H1 (cell line): ENCODE data around the gene PCF11. TPM values are rescaled to one million over a fixed set of nuclear protein-coding genes. Genes with fewer than 3 reads are reported as not detected.

Experiments used
- CTCF ChIA-PET: fragments of 300-600 bp; sonication (Branson Sonifier 250); formaldehyde crosslinking; loops from one replicate; lab custom pipeline; 2021; ENCODE audit not compliant: partially characterized antibody; lab: Charles Lee
- POLR2A ChIA-PET: fragments of 300-600 bp; sonication (Branson Sonifier 250); formaldehyde crosslinking; loops from one replicate; lab custom pipeline; 2021; ENCODE audit warnings: inconsistent platforms; ENCODE audit not compliant: partially characterized antibody; lab: Charles Lee
- DNase-seq, 2 experiments: peaks; one replicate each; pipeline versions ENCODE4 v3.0.0 to v3.0.0-alpha.2; 2010 to 2022; ENCODE audit warnings: low spot score in 2 of 2, low read depth in 1 of 2, mixed read lengths in 1 of 2
- FAIRE-seq: peaks from 2 replicates; lab custom pipeline; 2011; peaks lifted over from hg19 to GRCh38; lab: Jason Lieb, UNC
- H2AFZ ChIP-seq: 2 replicates; pipeline ENCODE4 v1.8.1; 2012; ENCODE audit warnings: low read length, inconsistent platforms
- H2AK5ac ChIP-seq: 2 replicates; pipeline ENCODE4 v1.6.1; 2013; ENCODE audit warnings: low read depth, low read length
- H2BK120ac ChIP-seq: replicated peaks from 2 replicates; pipeline ENCODE3; 2013; ENCODE audit warnings: low read depth, low read length, inconsistent platforms
- H2BK12ac ChIP-seq: 2 replicates; pipeline ENCODE4 v1.6.1; 2013; ENCODE audit warnings: low read depth, low read length
- H2BK15ac ChIP-seq: 2 replicates; pipeline ENCODE4 v1.6.1; 2013; ENCODE audit warnings: low read length
- H2BK20ac ChIP-seq: 2 replicates; pipeline ENCODE4 v1.6.1; 2013; ENCODE audit warnings: low read length
- H2BK5ac ChIP-seq: 2 replicates; pipeline ENCODE4 v1.6.1; 2013; ENCODE audit warnings: low read depth, low read length
- H3K14ac ChIP-seq: 2 replicates; pipeline ENCODE4 v1.6.1; 2013; ENCODE audit warnings: inconsistent platforms; ENCODE audit not compliant: insufficient read length
- H3K18ac ChIP-seq: 2 replicates; pipeline ENCODE4 v1.6.1; 2013; ENCODE audit warnings: low read length; ENCODE audit errors: extremely low read depth
- H3K23ac ChIP-seq: 2 replicates; pipeline ENCODE4 v1.6.1; 2013; ENCODE audit warnings: inconsistent platforms; ENCODE audit not compliant: insufficient read length
- H3K23me2 ChIP-seq: 2 replicates; pipeline ENCODE4 v1.6.1; 2013; ENCODE audit warnings: low read depth, low read length
- H3K27ac ChIP-seq: 2 replicates; pipeline ENCODE4 v1.6.1; 2011; ENCODE audit warnings: low read depth, low read length, inconsistent platforms
- H3K27me3 ChIP-seq, 4 experiments: replicated peaks in 1 of 4; 1 replicate in 1 of 4; 2 replicates in 3 of 4; pipeline versions ENCODE4 v1.6.1 to v1.8.1; 2011 to 2013; ENCODE audit warnings: low read length in 3 of 4, mild to moderate bottlenecking in 3 of 4, inconsistent platforms in 2 of 4, mixed read lengths in 2 of 4, moderate library complexity in 1 of 4; ENCODE audit not compliant: control insufficient read depth in 3 of 4, insufficient read depth in 3 of 4; ENCODE audit errors: extremely low read depth in 1 of 4
- H3K36me3 ChIP-seq, 4 experiments: 2 replicates each; pipeline versions ENCODE4 v1.6.1 to v1.8.1; 2011 to 2013; ENCODE audit warnings: mild to moderate bottlenecking in 4 of 4, low read length in 3 of 4, moderate library complexity in 2 of 4, control low read depth in 1 of 4, inconsistent platforms in 1 of 4; ENCODE audit not compliant: insufficient read depth in 4 of 4, control insufficient read depth in 2 of 4
- H3K4ac ChIP-seq: replicated peaks from 2 replicates; pipeline ENCODE3; 2013; ENCODE audit warnings: low read length, low read depth, mixed read lengths, inconsistent platforms; ENCODE audit not compliant: insufficient read length
- H3K4me1 ChIP-seq, 4 experiments: replicated peaks in 1 of 4; 1 replicate in 1 of 4; 2 replicates in 3 of 4; pipeline versions ENCODE4 v1.6.1 to v1.8.1; 2011 to 2013; ENCODE audit warnings: low read length in 3 of 4, inconsistent platforms in 2 of 4, mixed read lengths in 1 of 4; ENCODE audit not compliant: insufficient read depth in 4 of 4, control insufficient read depth in 3 of 4
- H3K4me2 ChIP-seq, 2 experiments: 2 replicates each; pipeline versions ENCODE4 v1.6.1 to v1.8.1; 2011 to 2013; ENCODE audit warnings: low read depth in 2 of 2, low read length in 2 of 2, control low read depth in 1 of 2, inconsistent platforms in 1 of 2, mild to moderate bottlenecking in 1 of 2; ENCODE audit not compliant: insufficient read depth in 1 of 2
- H3K4me3 ChIP-seq, 4 experiments: fragments of 200-600, 300-600 bp in 1 of 4; sonication (generic), shearing (Covaris generic), sonication (Bioruptor Twin) in 1 of 4; 2 replicates each; pipeline versions ENCODE4 v1.5.1 to v1.8.1; 2011 to 2016; ENCODE audit warnings: low read length in 4 of 4, low read depth in 3 of 4, control low read depth in 2 of 4, inconsistent platforms in 2 of 4, mild to moderate bottlenecking in 2 of 4, mixed read lengths in 1 of 4, moderate library complexity in 1 of 4; ENCODE audit not compliant: insufficient read depth in 2 of 4; ENCODE audit errors: extremely low read depth in 1 of 4
- H3K56ac ChIP-seq: replicated peaks from 2 replicates; pipeline ENCODE3; 2013; ENCODE audit warnings: low read depth, mild to moderate bottlenecking, mixed read lengths, low read length, inconsistent platforms; ENCODE audit not compliant: insufficient read length
- H3K79me1 ChIP-seq: 2 replicates; pipeline ENCODE4 v1.6.1; 2013; ENCODE audit warnings: low read depth, low read length, control low read depth
- H3K79me2 ChIP-seq, 2 experiments: 2 replicates each; pipeline versions ENCODE4 v1.6.1 to v1.8.1; 2012 to 2013; ENCODE audit warnings: low read length in 2 of 2, mild to moderate bottlenecking in 2 of 2, inconsistent platforms in 1 of 2; ENCODE audit not compliant: insufficient read depth in 2 of 2, control insufficient read depth in 1 of 2
- H3K9ac ChIP-seq, 4 experiments: replicated peaks in 1 of 4; 1 replicate in 1 of 4; 2 replicates in 3 of 4; pipeline versions ENCODE4 v1.6.1 to v1.8.1; 2011 to 2013; ENCODE audit warnings: low read depth in 3 of 4, low read length in 3 of 4, control low read depth in 2 of 4, mild to moderate bottlenecking in 2 of 4, moderate library complexity in 2 of 4, inconsistent platforms in 1 of 4; ENCODE audit errors: extremely low read depth in 1 of 4
- H3K9me3 ChIP-seq, 2 experiments: 2 replicates each; pipeline versions ENCODE4 v1.6.1 to v1.8.1; 2012 to 2013; ENCODE audit warnings: mild to moderate bottlenecking in 2 of 2, moderate library complexity in 2 of 2, control low read depth in 1 of 2, inconsistent platforms in 1 of 2, low read depth in 1 of 2, low read length in 1 of 2, mixed read lengths in 1 of 2; ENCODE audit not compliant: insufficient read depth in 2 of 2
- H4K20me1 ChIP-seq, 2 experiments: replicated peaks in 1 of 2; 2 replicates each; pipeline versions ENCODE3 to v1.8.1; 2011 to 2013; ENCODE audit warnings: inconsistent platforms in 2 of 2, low read length in 2 of 2, mild to moderate bottlenecking in 1 of 2; ENCODE audit not compliant: insufficient read depth in 2 of 2, control insufficient read depth in 1 of 2
- H4K5ac ChIP-seq: 2 replicates; pipeline ENCODE4 v1.6.1; 2013; ENCODE audit warnings: low read length, low read depth, mixed read lengths, inconsistent platforms; ENCODE audit not compliant: insufficient read length
- H4K8ac ChIP-seq: 2 replicates; pipeline ENCODE4 v1.8.0; 2013; ENCODE audit warnings: mild to moderate bottlenecking, moderate library complexity, low read length, inconsistent platforms; ENCODE audit not compliant: insufficient read depth; ENCODE audit errors: extremely low read depth
- H4K91ac ChIP-seq: replicated peaks from 2 replicates; pipeline ENCODE3; 2013; ENCODE audit warnings: low read length, mixed read lengths, inconsistent platforms; ENCODE audit not compliant: insufficient read length
- CHD2 ChIP-seq: IDR thresholded peaks from 2 replicates; pipeline ENCODE4 v1.6.1; 2012; ENCODE audit warnings: low read length, improper control_type of control experiment
- CREB1 ChIP-seq: IDR thresholded peaks from 2 replicates; pipeline ENCODE4 v1.6.1; 2012; ENCODE audit warnings: inconsistent platforms
- CTBP2 ChIP-seq: IDR thresholded peaks from 2 replicates; pipeline ENCODE4 v1.7.0; 2011; ENCODE audit warnings: borderline replicate concordance, mild to moderate bottlenecking, moderate library complexity, mixed read lengths, low read length; ENCODE audit not compliant: insufficient read depth, insufficient read length
- CTCF ChIP-seq, 3 experiments: IDR thresholded peaks; 1 replicate in 2 of 3; 2 replicates in 1 of 3; pipeline versions ENCODE4 v1.5.1 to v1.6.1; 2011; ENCODE audit warnings: low read length in 3 of 3, mild to moderate bottlenecking in 3 of 3, inconsistent platforms in 2 of 3, low read depth in 1 of 3, moderate library complexity in 1 of 3; ENCODE audit not compliant: insufficient read depth in 1 of 3; ENCODE audit errors: control extremely low read depth in 1 of 3
- E2F6 ChIP-seq: IDR thresholded peaks from 2 replicates; pipeline ENCODE4 v1.6.1; 2012; ENCODE audit warnings: inconsistent platforms
- EP300 ChIP-seq, 2 experiments: IDR thresholded peaks; 1 replicate in 1 of 2; 2 replicates in 1 of 2; pipeline ENCODE4 v1.6.1; 2011 to 2012; ENCODE audit warnings: low read depth in 2 of 2, low read length in 2 of 2, mild to moderate bottlenecking in 2 of 2, borderline replicate concordance in 1 of 2, inconsistent platforms in 1 of 2, moderate library complexity in 1 of 2
- EZH2 ChIP-seq: fragments of 200-600 bp; sonication (generic); IDR thresholded peaks from 2 replicates; pipeline ENCODE4 v1.7.1; 2012; ENCODE audit warnings: low read depth, mild to moderate bottlenecking, moderate library complexity, low read length, inconsistent platforms; ENCODE audit not compliant: severe bottlenecking
- POU5F1 ChIP-seq: IDR thresholded peaks from 2 replicates; pipeline ENCODE4 v1.6.1; 2011; ENCODE audit warnings: low read depth, mild to moderate bottlenecking, low read length, moderate library complexity
- TAF7 ChIP-seq: optimal IDR thresholded peaks from 2 replicates; pipeline ENCODE3; 2011; ENCODE audit warnings: low read depth, mild to moderate bottlenecking, inconsistent platforms, low read length, moderate library complexity, borderline replicate concordance
- TCF12 ChIP-seq: IDR thresholded peaks from 2 replicates; pipeline ENCODE4 v1.6.1; 2011; ENCODE audit warnings: low read depth, mild to moderate bottlenecking, low read length
- YY1 ChIP-seq: IDR thresholded peaks from 2 replicates; pipeline ENCODE4 v1.6.1; 2011; ENCODE audit warnings: low read depth, mild to moderate bottlenecking, low read length
- WGBS, 2 experiments: shearing (Covaris generic) in 1 of 2; methylation state at CpG; one replicate each; pipeline versions ENCODE4 v1.1.6 to v1.1.7; 2013 to 2015; ENCODE audit warnings: low lambda C conversion rate in 2 of 2, mixed read lengths in 2 of 2, inconsistent platforms in 1 of 2, low coverage in 1 of 2, missing lambda C conversion rate in 1 of 2; ENCODE audit not compliant: insufficient replicate concordance in 2 of 2, insufficient coverage in 1 of 2, insufficient read length in 1 of 2; ENCODE audit errors: extremely low coverage in 1 of 2, missing lambda C conversion rate in 1 of 2; 5-methylcytosine and 5-hydroxymethylcytosine counted together
- polyA plus RNA-seq, 7 experiments: library from polyadenylated mRNA; depleted of rRNA in 3 of 7; stranded (reverse) in 5 of 7; unstranded in 2 of 7; fragments of >200 nt in 5 of 7; fragments of 200-250 nt in 2 of 7; gene quantifications; 1 replicate in 5 of 7; 2 replicates in 1 of 7; 4 replicates in 1 of 7; pipeline versions ENCODE4 v1.2.1 to v1.2.3, GENCODE V29; 2011 to 2013; ENCODE audit warnings: missing spikeins in 2 of 7, mixed read lengths in 2 of 7
- total RNA-seq: library from RNA; stranded (reverse); fragmentation: NEBNext Ultra II Directional; extraction: Animal tissue kit (Norgen Biotek cat#: 25700); gene quantifications from 2 replicates; pipeline ENCODE4 v1.2.1, GENCODE V29; 2021

Gene PCF11
- total and polyA plus RNA-seq, 2 of the 8 experiments (the other 6 are each of a cell fraction or from before 2014, with no cell fraction given) = 25.1 to 47.7 TPM

- ChIA-PET CTCF (interaction anchor here (0.6 to 2.4 kb wide), 5 partner anchors 16 to 617 kb away, joined by 4 to 8 read pairs (median 4); no protein-coding TSS in a partner anchor), POLR2A (no interaction called here)
- H3K36me3 ChIP-seq = no peaks in the 10 kb centered on the region
- DNase-seq (no peak), FAIRE-seq (no peak)
- H3K79me2 ChIP-seq = no peaks in the 10 kb centered on the region
- no peak overlapping the region for H2BK12ac ChIP-seq
- no peaks in the 10 kb centered on the region for H3K4me1 ChIP-seq
- H3K23me2 ChIP-seq = no peaks in the 10 kb centered on the region; the same call in 1 of the 2 replicates
- no peak overlapping the region for H3K56ac ChIP-seq
- no peak overlapping the region for H2BK120ac ChIP-seq
- H4K8ac ChIP-seq = no peak overlapping the region
- no peak overlapping the region for H4K91ac ChIP-seq
- H4K20me1 ChIP-seq = no peaks in the 10 kb centered on the region
- H3K9ac ChIP-seq = no peak overlapping the region
- no peak overlapping the region for H3K4me3 ChIP-seq
- H2BK5ac ChIP-seq = no peak overlapping the region
- H2AFZ ChIP-seq = no peak overlapping the region
- no peaks in the 10 kb centered on the region for H3K79me1 ChIP-seq
- H2BK20ac ChIP-seq = no peak overlapping the region
- no peak overlapping the region for H3K14ac ChIP-seq
- H3K27ac ChIP-seq = no peak overlapping the region
- H4K5ac ChIP-seq = no peak overlapping the region
- H3K9me3 ChIP-seq = no peaks in the 10 kb centered on the region
- no peak overlapping the region for H3K23ac ChIP-seq
- no peak overlapping the region for H3K18ac ChIP-seq
- no peak overlapping the region for H2BK15ac ChIP-seq
- 91% methylated on average over 1 of the region's 1 CpG; no CpG with 5 or more reads in 1 of the 2 experiments for WGBS, 2 experiments
- H3K4ac ChIP-seq = no peak overlapping the region
- H3K27me3 ChIP-seq = no peaks in the 10 kb centered on the region; a peak in 2 of 7 replicates
- H3K4me2 ChIP-seq = no peak overlapping the region
- no peak overlapping the region for H2AK5ac ChIP-seq
- TF ChIP-seq EP300 (IDR thresholded peaks at IDR 0.05; ENCODE audit: borderline replicate concordance in 1 of 2, low read depth in 2 of 2, low read length in 2 of 2) (no peak), CHD2 (no peak), CTBP2 (no peak), POU5F1 (no peak), TCF12 (no peak), CTCF (IDR thresholded peaks at IDR 0.05; ENCODE audit: control extremely low read depth in 1 of 3, insufficient read depth in 1 of 3, low read depth in 1 of 3, low read length in 3 of 3) (no peak), E2F6 (no peak), TAF7 (no peak), CREB1 (no peak), YY1 (no peak), EZH2 (no peak)
Measured at GRCh38 chr11:83200035-83200434, 43.1 kb downstream of the PCF11 start.
